ENCODE results near the gene SHISA6.

- no peak for TF ChIP-seq CTCF (IDR thresholded peaks at IDR 0.05; ENCODE audit: insufficient read depth, low read length, poor library complexity, severe bottlenecking)
- TF ChIP-seq EZH2phosphoT487 (conservative IDR thresholded peaks at IDR 0.05; ENCODE audit: low read length), result no peak
These were observed 274.9 kb downstream of the SHISA6 start for GRCh38 chr17:11515901-11516300.

All from SU-DHL-6 (cell line).